IPS-NIHi7 (cell line): ENCODE results near the gene THADA.
"Not testable (repeated sequence)": the region's sequence is repeated elsewhere in the genome, so short reads cannot be mapped to it uniquely, and the experiment has no call there.

ENCODE experiments used
- DNase-seq: peaks from one replicate; pipeline ENCODE4 v3.0.0; 2012; ENCODE audit warnings: mixed read lengths; ENCODE audit errors: extremely low spot score

THADA gene

DNA sequence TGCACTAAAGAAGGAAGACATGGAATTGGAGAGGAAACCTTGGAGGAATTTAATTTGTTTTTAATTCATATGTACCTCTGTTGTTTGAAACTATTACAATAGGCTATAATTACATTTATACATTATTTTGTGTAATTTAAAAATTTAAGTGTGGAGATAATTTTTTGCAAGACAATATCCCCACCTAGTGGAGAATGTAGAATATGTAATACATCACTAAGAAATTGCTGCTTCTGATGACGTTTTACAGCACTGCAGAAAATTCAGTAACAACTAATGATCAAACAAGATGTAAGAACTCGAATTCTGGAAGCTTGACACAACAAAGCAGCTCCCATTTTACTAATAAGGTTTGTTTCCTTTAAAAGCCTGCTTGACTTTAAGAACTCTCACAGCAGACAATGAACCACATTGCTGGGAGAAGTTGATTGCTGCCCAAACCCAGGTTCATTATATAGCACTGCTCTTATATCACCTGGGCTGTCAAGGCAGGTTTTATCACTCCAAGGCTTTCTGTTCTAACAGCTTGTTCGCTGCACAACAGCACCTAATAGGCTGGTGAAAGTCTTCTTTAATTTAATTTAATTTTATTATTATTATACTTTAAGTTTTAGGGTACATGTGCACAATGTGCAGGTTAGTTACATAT, 53.4 kb downstream of the THADA start:
- DNase-seq = peak; percentile 21

DNA sequence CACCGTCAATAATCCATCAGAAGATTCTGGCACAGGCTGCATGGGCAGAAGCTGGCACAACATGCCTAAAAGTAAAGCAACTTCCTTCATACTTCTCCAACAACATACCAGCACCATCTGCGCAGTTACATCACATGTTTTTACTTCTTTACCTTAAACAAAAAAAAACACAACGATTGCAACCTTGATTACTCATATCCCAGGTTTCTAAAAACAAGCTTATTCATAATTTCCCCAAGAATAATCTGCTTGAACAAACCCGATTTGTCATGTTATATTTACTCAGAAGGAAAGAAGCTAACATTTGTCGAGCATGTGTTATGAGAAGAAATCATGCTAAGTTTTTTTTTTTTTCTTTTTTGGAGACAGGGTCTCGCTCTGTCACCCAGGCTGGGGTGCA, 54.7 kb downstream of the THADA start:
- DNase-seq = no peak

DNA sequence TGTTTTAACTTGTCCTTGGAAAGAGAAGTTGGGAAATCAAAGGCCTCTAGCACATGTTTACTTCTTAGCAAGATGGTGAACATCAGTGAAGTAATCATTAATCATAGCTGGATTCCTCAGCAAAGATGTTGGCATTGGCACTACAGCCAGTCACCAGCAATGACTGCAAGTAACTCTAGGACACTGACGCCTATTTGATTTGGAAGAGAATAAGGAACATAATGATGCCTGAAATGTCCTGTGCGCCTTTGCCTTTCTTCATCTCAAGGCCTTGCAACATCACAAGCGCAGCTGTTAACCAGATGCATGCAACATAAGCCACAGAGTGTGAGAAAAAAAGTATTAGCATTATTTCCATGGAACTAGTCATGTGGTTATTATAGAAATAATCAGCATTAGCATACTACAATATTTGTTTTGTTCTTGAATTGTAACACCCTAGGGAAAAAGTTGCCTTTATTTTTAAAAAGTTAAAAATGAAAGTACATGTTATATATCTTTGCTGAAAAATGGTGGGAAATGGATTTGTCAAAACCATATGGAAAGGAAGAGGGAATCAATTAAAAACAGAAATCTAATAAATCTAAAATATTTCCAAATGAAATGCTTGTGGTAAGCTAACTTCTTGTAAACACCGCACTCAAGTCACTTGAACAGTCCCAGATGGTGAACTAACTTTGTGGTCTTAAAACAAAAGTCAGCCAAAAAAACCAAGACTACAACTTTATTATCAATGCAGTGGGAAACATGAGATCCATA, 55.6 kb downstream of the THADA start:
- no peak for DNase-seq

DNA sequence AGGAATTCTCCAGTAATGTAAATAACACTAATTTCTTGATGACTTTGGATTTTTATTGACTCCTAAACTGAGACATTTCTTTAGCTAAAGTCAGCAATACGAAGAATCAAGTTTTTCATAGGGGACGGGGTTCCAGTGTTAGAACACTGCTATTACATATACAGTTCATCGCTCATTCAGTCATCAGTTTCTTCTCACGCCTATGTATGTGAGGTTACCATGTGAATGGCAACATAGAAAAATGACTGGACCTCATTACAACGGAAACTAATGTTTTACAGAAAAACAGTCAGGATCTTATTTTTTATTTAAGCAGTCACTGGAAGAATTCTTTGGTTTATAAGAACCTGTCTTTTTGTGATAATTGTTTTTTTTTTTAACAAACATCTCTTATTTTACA, 56.4 kb downstream of the THADA start:
- no peak for DNase-seq

DNA sequence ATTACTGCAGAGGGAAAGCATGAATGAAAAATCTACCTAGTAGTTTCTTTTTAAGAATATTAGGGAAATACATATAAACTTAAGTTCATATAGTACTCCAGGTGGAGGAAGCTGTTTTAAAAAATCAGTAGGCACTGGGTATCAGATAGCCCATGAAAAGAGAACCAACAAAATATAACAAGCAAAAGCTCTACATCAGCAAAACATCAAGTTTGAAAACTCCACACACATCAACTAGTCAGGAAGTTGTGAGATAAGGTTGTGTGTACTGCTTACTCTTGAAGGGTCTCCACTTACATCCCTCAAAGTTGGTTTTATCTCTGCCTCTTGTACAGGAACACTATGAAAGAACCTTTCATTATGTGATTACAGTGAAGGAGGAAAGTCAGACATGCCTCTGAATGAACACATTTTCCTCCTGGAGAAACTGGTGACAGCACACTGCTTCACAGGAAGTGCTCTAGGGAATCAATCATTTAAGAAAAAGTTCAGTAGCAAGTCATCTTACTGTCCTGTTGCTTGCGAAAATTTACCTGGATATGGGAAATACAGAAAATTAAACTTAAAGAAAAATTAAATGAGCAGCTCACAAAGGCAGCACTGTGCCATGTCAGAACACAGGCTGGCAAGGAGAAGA, 57.7 kb downstream of the THADA start:
- no peak for DNase-seq

DNA sequence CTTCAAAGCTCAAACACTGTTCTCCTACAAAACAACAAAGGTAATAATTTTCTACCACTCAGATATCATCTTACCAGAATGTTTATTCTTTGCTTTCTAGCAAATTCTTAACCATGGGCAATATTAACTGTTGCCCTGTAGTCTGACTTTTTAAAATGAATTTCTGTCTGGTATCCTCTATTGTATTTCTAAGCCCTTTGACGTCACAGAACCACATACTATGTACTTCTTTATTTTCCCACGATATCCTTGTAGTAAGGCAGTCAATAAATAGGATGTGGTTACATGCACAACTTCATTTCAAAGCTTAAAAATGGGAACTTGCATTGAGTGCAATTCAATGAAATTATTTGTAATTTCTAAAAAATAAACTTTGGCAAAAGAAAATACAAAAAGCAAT, 58.7 kb downstream of the THADA start:
- DNase-seq = no peak

DNA sequence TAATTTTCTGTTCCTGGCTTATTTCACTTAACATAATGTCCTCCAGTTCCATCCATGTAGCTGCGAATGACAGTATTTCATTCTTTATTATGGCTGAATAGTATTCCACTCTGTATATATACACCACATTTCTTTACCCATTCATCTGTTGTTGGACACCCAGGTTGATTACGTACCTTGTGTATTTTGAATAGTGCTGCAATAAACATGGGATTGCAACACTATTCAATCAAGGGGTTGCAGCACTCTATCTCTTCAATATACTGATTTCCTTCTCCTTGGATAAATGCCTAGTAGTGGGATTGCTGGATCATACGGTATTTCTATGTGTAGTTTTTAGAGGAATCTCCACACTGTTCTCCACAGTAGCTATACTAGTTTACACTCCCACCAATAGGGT, 61.3 kb downstream of the THADA start:
- no peak for DNase-seq

DNA sequence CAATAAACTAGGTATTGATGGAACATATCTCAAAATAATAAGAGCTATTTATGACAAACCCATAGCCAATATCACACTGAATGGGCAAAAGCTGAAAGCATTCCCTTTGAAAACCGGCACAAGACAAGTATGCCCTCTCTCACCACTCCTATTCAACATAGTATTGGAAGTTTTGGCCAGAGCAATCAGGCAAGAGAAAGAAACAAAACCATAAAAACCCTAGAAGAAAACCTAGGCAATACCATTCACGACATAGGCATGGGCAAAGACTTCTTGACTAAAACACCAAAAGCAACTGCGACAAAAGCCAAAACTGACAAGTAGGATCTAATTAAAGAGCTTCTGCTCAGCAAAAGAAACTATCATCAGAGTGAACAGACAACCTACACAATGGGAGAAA, 63.3 kb downstream of the THADA start:
- not testable (repeated sequence) for DNase-seq

DNA sequence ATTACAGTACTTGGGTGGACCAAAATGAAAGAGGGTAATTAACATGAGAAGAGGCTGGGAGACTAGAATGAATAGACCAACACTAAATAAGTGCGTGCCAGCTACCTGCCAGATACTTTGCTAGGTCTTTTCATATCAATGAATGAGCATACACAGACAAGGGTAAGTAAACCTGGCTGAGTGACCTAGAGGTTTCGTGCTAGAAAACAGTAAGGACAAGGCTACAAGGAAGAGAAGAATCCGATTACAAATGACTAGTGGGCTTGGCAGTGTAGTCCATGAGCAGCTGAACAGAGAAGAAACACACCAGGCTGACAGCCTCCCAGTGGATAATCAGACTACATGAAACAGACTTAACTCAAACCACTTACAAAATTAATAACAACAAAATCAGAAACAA, 64.6 kb downstream of the THADA start:
- DNase-seq = no peak

DNA sequence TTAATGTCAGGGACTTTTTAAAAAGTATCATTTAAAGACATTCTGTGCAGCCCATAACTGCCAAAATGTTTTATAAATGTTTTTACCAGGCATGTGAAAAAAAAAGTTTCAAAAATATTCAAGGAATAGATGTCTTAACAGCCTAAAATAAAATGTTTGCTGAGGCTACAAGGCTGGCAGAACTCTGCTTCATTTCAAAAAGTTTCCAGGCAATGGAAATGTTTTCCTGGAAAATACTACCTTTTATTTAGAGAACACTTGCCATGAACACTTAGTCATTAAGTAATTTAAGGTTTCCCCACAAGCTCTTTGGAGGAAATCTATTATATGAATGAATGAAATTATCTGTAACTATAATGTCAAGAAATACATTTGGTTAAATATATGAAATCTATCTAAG, 68.8 kb downstream of the THADA start:
- no peak for DNase-seq

DNA sequence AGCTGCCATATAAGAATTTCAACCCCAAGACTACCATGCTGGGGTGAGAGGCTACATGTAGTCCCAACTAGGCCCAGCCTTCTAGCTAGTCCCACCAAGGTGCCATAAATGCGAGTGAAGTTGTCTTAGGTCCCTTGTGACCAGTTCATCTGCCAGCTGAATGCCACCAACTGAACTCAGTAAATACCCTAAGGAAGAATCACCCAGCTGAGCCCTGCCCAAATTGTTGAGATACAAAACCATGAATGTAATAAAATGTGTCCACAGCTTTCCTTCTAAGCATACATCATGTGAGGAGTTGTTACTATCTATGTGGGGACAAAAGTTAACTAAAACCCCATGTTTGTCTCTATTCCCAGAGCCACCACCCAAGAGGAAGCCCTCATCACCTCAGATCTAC, 70.3 kb downstream of the THADA start:
- DNase-seq = no peak

DNA sequence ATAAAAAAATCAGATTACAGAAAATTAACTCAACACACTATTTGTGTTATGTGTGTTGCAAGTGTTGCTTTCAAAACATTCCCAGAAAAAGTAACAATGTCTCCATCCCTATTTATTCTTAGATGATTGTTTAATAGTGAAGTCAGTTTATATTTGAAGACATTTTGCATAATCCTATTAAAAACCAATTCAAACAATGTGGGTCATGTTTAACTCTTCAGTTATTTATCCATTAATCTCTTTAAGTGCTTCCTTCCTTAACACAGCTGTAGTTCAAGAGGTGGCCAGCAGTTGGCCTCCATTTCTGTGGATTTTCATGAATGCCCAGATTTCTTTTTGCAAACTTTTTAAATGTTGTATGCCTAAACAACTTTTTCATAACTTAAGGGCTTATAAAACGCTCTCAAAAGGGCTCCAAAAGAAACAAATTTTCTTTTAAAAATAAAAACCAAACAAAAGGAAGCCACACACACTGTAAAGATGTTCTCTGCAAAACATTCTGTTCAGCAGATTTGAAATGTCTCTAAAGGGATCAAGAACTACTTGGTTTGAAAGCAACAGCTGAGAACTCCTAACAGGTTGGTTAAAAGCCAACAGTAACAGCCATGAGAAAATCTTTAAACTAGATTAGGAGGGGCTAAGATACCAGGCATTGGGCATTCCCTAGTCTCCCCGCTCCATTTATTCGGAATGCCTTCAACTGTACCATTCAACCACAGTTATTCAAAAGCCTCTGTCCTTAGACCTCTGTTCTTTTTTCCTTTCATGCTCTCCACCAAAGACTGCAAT, 71.5 kb downstream of the THADA start:
- peak; percentile 13 for DNase-seq

DNA sequence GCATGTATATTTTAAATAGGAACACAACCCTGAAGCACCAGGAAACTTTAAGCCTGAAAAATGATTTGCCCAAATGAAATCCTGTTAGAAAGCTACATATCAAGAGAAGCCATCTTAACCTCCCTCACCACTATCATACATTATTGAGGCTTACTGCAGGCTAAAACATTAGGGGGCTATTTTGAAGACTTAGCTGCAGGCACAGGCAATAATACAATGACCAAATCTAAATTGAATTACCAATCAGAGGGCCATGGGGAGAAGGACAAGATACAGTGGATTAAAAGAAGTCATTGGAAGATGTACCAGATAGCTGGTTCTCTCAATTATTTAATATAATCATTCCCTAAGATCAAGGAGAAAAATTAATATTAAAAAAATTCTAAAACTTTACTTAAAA, 73.7 kb downstream of the THADA start:
- no peak for DNase-seq

DNA sequence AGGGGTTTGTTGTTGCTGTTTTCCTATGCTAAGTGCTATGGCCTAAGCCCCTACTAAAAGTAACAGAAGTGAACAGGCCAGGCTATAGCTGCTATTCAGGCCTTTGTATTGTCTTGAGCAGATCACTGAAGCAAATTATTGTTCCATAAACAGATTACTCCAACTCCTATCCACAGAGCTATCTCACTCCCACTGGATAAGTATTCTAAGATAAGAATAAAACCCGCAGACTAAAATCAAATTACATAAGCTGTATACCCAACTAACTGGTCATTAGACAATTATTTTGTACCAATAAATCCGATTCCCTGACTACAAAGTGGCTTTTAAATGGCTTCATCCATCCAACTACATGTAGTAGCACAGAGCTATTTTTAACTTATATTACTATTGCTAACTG, 74.3 kb downstream of the THADA start:
- DNase-seq = no peak

DNA sequence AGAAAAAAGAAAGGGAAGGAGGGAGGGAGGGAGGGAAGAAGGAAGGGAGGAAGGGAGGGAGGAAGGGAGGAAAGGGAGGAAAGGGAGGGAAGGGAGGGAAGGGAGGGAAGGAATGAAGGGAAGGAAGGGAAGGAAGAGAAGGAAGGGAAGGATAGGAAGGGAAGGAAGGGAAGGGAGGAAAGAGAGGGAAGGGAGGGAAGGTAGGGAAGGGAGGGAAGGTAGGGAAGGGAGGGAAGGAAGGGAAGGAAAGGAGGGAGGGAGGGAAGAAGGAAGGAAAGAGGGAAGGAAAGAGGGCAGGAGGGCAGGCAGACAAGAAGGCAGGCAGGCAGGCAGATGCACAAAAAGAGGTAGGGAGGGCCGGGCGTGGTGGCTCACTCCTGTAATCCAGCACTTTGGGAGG, 74.9 kb downstream of the THADA start:
- DNase-seq = no peak

DNA sequence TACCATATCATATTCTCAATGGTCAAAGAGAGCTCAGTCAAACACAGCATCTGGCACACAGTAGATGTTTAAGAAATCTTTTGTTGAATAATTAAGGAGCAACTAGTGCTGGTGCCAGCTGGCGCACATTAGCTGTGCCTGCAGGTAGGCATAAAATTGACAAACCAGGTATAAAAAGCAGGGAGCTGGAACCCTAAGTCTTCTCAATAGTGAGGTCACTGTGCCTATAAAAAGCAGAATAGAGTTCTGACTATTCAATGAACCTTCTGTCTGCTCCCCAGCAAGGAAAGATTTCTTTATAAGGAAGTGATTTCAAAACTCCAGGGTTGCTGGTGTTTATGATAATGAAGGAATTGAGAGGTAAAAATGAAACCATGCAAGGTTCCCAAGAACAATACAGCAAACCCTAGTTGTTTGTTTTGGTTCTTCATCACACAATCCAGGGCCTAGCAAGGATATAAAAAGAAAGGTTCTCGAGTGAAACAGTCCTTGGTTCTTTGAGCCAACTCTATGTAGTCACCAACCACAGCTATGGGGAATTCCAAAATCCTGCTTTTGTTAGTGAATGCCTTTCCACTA, 76.1 kb downstream of the THADA start:
- no peak for DNase-seq

DNA sequence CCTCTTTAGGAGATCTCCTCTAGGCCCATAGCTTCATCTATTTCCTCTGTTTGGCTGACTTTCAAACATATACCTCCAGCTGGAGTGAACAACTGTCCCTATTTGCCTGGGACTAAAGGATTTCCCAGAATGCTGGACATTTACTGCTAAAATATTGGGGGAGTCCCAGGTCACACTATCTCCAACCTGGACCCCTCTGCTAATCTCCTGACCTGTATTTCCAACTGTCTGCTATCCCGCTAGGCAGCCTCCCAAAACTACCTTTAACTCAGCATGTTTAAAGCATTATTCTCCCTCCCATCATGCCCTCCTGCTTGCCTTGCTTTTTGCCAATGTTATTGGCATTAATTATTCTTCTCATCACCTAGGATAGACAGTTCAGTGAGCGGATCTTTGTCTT, 77.1 kb downstream of the THADA start:
- DNase-seq = no peak

DNA sequence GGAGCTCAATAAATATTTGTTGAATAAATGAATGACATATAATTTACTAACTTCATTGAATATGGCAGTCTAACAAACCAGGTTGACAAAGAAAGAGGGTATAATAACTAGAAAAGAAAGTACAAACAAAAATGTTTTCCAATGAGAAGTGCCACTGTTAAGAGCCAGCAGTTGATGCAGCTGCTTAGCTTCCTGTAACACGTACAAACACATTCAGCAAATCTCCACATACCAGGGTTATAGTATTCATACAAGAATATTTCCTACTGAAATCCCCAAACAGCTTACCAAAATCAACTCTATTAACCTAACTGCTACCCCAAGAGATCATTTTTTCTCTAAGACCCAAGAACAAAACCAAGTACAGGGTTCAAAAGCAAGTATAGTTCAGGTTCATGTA, 77.7 kb downstream of the THADA start:
- DNase-seq = no peak

DNA sequence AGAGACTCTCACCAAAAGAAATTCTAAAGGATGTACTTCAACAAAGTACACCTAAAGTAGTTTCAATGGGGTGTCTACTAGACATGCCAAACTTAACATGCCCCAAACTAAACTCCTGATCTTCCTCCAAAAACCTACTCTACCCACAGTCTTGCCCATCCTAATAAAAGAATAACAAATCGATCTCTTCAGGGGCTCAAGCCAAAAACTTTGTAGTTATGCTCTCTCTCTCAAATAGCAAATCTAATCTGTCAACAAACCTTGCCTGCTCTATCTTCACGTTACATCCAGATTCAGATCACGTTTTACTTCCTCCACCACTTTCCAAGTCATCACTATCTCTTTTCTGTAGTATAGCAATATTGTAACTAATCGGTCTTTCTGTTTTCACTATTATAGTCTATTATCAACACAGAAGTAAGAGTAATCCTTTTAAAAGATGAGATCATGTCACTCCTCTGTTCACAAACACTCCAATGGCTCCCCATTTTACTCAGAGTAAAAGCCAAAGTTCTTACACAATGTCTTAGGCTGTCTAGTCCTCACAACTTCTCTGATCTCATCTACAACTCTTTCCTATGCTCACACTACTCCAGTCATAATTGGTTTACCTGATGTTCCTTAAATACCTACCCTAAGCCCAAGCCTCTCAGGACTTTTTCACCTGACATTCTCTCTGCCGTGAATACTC, 79.9 kb downstream of the THADA start:
- DNase-seq = no peak

DNA sequence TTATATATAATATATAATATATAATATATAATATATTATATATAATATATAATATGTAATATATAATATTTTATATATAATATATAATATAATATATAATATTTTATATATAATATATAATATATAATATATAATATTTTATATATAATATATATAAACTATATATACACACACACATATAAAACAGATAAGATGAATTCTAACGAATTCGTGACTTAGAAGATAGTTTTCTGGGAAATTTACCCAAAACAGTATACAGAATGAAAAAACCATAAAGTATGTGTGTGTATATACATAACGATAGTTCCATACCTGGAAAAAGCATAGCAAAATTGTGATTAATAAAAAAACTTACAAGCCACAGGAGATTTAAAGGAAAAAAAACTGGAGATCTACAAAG, 80.6 kb downstream of the THADA start:
- no peak for DNase-seq

DNA sequence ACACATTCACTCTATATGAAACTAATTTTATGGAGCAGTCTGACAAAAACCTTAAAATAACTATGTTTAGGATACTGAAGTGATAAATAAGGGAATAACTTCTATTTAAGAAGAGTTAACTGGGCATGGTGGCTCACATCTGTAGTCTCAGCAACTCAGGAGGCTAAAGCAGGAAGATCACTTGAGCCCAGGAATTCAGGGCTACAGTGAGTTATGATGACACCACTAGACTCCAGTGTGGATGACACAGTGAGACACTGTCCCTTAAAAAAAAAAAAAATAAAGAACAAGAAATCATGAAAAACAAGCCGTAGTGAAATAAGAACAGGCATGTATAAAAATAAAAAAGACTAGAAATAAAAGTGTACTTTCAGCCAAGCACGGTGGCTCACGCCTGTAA, 82.0 kb downstream of the THADA start:
- no peak for DNase-seq

DNA sequence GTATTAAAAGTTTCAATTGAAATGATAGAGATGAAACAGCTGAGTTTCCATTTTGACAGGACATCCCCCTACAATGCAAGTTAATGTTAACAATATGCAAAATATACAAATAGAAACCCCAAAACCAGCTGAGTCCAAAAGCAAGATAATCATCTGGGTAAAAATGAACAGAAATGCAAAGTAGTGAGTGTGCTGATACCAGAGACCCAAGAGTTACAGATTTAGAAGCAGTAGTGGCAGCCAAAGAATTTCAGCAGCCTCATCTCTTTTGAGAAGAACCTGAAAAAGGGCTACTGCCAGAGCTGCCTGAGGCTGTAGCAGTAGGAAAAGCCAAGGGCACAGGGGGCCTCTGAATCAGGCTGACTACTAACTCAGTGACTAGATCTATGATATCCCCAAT, 82.6 kb downstream of the THADA start:
- no peak for DNase-seq
